Measurements from ENCODE around the gene ADD3.
"Not testable (repeated sequence)": the region's sequence is repeated elsewhere in the genome, so short reads cannot be mapped to it uniquely, and the experiment has no call there.

Gene ADD3

DNA sequence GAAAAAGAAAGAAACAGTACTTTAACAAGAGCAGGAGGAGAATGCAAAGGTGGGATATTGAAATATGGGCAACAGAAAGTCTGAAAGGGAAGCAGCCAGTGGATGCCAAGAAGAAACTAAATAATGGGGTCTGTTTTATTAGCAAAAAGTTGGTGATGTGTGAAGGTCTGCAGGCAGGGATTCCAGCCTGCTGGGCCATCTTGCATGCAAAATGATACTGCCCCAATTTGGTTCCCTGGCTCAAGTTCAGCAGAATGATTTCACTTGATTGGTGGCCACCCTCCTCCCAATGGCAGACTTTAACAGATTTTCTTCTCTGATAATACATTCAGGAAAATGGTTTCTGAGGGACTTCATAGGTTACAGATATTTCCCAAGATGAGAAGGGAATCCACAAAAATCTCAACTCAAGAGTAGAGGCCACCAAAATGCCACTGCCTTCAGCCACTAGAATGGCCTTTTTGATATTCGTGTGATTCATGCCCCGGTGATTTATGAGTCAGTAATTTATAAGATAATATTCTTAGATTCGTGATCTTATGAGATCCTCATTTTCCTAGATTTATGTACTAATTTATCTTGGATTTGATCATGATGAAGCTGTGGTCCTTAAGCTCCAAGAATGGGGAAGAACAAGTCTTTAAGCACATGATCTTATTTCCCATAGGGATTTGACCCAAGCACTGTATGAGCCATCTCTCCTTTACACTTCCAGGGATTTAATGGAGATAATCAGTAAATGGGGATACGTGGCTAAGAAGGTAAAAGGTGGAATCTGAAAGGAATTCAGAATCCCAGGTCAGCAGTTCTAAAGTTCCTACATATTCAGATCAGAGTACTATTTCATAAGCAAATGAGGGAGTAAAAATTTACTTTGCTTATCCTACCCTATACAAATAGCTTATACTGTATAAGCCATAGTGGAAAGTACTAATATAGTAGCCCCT, 32.3 kb upstream of the ADD3 start:
- DNase-seq (ENCODE audit: low spot score): no peak

DNA sequence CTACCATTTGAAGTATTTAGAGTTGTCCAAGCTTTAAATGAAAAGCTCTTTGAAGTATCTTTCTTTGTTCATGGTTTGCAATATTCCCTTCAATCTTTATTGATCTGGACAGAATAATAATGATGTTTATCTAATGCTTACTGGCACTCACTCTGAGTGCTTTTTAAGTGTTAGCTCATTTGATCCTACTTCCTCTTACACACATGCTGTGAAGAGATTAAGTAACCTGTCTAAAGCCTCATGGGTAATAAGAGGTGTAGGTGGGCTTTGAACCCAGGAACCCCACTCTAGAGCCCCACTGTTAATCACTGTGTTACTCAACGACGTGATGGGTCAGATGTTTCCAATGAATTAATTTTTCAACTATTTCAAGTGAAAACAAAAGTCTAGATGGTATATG, 31.1 kb upstream of the ADD3 start:
- no peak for DNase-seq (ENCODE audit: low spot score)

DNA sequence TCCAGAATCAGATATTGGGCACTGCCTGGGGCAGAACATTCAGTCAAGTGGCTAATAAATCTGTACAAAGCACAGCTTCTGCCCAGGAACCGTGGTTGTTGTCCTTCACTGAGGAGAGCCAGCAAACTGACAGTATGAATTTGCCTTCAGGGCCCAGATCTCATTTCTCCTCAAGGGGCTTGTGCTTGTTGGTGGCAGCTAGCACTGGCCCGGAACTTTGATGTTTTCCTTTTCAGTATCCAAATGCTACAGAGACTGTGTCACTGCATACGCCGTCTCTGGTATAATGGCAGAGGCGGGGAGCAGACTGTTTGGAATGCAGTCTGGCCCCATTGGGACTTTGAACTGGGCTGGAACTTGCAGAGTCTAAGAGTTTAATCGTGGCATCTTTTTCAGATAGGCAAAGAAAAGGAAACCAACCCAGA, 30.4 kb upstream of the ADD3 start:
- no peak for DNase-seq (ENCODE audit: low spot score)

DNA sequence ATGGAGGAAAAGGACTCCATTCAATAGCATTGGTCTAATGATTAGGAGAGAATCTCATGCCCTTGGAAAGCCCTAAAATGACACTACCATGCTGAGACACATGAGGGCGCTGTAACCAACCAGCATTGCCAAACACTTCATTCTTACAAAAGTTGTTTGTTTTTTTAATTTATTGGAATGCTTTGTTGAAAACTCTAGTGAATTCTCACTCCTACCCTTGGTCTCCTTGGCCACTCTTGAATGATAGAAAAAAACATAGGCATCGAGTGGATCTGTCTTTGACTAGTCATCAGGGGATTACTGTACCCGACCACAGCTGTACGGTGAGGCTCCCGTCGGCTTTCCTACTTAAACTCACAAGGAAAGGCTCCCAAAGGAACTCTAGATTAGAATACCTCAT, 29.3 kb upstream of the ADD3 start:
- DNase-seq (ENCODE audit: low spot score): peak; percentile 49

DNA sequence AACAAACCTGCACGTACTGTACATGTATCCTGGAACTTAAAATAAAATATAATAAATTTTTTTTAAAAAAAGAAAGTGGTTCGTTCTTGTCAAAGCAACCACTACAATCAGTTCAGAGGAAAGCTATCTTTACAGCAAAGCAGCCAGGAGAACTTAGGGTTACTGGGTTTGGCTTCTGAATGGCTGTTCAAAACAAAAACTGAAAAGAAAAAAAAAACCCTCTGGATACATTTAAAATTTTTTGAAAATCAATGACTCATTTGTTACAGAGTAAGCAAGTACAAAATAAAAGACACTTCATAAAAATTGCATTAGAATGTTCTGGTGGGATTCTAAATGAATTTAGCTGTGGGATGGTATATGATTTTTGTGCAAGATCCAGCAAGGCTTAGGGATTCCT, 28.6 kb upstream of the ADD3 start:
- DNase-seq (ENCODE audit: low spot score): no peak

DNA sequence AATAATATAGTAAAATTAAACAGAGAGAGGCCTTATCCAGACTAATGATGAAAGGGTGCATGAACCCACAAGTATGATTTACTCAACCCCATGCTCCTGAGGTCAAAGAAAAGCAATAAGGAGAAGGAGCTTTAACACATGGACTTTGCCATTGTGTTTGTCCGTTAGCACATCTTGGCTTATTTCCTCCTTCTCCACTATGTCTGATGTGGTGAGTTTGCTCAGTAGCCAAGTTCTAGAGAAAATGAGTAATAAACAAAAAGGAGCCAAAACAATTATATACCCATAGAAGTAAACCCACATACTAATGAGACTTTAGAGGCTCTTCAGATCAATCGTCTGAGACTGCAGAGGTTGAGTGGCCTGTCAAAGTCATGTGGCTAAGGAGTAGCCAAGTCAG, 26.1 kb upstream of the ADD3 start:
- DNase-seq (ENCODE audit: low spot score): no peak

DNA sequence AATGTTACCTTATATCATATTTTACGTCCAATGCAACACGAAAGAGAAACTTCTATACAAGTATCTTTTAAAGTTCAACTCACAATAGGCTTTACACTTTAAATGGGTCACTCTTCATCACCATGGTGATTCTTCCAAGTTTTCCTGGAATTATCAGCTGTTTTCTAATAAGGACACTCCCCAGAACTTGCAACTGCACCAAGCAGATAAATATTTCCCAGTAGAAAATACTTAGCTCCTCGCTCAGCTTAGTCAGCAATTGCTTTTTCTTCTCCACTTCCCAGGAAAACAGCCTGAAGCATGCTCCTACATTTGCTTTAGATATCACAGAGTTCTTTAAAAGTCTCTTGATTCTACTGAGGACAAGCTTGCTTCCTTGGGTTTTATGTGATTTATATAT, 25.7 kb upstream of the ADD3 start:
- DNase-seq (ENCODE audit: low spot score): no peak

DNA sequence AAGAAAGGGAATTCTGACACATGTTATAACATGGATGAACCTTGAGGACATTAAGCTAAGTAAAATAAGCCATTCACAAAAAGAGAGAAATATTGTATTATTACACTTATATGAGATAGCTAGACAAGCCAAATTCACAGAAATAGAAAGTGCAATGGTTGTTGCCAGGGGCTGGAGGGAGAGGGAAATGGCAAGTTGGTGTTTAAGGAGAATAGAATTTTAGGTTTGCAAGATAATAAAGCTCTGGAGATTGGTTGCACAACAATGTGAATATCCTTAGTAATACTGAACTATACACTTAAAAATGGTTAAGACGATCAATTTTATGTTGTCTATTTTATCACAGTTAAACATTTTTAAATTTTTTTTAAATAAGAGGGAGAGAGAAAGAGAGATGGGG, 25.0 kb upstream of the ADD3 start:
- DNase-seq (ENCODE audit: low spot score): no peak

DNA sequence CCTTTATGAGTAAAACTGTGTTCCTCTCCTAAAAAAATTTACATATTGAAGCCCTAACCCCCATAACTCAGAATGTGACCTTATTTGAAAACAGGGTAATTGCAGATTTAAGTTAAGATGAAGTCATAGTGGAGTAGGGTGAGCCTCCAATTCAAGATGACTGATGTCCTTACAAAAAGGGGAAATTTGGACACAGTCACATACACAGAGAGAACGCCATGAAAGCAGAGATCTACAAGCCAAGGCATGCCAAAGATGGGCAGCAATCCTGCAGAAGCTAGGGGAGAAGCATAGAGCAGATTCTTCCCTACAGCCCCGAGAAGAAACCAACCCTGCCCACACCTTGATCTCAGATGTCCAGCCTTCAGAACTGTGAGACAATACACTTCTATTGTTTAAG, 23.8 kb upstream of the ADD3 start:
- no peak for DNase-seq (ENCODE audit: low spot score)

DNA sequence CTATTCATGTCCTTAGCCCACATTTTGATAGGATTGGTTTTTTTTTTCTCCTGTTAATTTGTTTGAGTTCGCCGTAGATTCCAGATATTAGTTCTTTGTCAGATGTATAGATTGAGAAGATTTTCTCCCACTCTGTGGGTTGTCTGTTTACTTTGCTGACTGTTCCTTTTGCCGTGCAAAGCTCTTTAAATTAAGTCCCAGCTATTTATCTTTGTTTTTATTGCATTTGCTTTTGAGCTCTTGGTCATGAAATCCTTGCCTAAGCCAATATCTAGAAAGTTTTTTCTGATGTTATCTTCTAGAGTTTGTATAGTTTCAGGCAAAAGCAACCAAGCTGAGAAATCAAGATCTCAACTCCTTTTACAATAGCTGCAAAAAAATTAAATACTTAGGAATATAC, 22.0 kb upstream of the ADD3 start:
- not testable (repeated sequence) for DNase-seq (ENCODE audit: low spot score)

DNA sequence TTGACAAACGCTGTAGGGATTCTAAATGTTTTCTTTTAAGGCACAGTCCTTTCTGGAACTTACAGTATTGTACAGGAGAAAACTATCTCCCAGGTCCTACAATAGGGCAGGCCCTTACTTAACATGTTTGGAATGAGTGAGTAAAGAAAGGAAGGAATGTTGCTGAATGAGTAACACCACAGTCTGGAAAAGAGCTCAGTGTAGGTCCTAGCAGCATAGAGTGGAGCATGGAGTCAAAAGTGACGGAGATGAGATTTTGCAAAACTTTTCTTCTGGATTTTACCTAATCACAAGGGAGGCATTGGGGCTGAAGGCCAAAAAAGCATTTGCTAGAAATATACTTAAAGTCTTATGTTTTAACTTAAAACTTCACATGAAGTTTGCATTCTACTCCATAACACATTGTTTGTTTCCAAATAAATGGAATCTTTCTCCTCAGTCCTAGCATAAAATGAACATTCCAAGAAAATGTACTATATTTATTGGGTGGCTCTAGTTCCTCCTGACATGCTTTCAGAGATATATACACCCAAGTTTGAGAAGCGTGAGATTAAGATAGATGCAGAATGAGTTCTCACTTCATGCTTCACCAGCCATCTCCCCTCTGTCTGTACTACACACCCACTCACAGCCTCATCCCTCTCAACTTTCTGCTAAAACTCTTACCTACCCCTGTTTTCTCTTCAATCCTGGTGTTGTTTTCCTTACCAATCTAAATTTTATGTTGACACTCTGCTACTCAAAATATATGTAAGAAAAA, 20.2 kb upstream of the ADD3 start:
- DNase-seq (ENCODE audit: low spot score): no peak

DNA sequence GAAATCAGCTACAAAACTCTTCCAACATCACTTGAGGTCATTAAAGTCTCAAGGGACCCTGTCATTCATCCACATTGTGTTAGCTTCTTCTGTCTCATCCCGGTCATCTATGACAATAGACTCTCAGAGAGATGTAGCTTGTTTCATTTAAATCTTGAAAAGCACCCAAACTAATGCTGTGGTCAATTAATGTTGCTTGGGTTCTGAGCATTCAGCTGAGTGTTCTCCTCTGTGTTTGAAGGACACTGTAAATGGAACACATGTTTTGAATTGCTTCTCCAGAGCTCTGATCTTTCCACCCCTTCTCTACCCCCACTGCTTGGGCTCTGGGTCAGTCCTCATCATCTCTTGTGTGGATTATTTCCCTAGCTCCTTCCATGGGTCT, 19.6 kb upstream of the ADD3 start:
- DNase-seq (ENCODE audit: low spot score): no peak

DNA sequence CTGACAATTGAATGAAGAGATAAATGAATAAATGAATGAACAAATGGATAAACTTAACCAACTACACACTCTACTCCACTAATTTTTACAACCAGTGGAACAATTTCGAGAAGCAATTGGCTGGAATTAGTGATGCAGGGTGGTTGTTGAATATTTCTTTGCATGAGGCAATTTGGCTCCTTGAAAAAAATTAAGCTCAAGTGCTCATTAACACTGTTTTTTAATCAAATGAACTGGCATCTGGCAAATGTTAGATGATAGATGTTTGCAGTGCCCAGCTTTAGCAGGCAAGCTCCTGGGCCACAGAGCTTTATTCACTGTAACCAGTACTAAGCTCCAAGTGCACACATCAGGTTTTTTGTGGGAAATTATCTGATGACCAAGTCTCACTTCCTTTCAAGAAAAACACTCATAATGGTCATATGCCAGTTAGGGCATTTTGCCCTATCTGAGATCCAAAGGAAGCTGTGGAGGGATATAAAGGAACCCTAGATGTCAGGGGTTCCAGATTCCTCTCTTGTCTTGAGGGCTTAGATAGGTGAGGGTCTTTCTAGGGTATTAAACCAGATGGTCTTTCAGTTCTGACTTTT, 16.4 kb upstream of the ADD3 start:
- no peak for DNase-seq (ENCODE audit: low spot score)

DNA sequence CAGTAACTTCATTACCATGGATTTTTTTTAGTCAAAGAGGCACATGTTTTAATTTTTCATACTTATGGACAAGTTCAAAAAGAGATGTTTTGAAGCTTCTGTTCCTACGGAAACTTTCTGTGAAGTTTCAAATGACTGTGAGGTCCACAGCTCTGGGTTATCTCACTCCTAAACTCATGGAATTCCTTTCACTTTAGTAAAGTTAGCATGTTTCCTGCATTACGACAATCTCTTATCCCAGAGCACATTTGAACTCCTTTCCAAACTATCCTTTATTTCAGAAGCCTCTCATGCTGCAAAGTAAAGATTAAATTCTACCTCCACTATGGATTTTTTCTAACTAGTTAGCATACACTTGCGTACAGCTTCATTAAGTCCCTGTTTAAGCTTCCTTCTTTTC, 15.3 kb upstream of the ADD3 start:
- DNase-seq (ENCODE audit: low spot score): no peak

DNA sequence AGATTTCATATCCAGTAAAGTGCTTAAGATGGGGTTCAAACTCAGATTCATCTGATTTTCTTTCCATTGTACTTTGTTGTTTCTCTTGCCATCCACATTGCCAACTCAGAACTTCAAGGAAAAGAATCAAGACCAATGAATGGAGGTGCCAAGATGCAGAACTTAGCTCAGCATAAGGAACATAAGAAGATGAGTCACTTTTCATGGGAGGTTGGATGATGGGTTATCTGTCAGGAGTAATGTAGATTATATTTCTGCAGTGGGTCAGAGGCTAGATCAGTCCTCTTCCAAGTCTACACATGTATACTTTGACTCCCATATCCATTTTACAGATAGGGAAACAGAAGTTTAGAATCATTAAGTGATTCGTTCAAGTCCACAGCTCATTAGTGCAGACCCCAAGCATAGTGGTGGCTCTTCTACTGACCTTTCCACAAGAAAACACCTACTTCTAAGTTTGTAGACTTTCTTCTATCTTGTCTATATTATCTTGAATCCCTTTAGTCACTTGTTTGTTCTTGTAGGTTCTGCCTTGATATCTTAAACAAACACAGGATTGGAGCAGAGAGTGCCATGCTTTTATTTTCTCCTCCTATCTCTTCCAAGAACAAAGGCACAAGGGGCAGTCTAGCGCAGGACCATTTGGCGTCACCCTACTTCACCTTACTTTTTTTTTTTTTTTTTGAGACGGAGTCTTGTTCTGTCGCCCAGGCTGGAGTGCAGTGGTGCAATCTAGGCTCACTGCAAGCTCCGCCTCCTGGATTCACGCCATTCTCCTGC, 14.0 kb upstream of the ADD3 start:
- no peak for DNase-seq (ENCODE audit: low spot score)

DNA sequence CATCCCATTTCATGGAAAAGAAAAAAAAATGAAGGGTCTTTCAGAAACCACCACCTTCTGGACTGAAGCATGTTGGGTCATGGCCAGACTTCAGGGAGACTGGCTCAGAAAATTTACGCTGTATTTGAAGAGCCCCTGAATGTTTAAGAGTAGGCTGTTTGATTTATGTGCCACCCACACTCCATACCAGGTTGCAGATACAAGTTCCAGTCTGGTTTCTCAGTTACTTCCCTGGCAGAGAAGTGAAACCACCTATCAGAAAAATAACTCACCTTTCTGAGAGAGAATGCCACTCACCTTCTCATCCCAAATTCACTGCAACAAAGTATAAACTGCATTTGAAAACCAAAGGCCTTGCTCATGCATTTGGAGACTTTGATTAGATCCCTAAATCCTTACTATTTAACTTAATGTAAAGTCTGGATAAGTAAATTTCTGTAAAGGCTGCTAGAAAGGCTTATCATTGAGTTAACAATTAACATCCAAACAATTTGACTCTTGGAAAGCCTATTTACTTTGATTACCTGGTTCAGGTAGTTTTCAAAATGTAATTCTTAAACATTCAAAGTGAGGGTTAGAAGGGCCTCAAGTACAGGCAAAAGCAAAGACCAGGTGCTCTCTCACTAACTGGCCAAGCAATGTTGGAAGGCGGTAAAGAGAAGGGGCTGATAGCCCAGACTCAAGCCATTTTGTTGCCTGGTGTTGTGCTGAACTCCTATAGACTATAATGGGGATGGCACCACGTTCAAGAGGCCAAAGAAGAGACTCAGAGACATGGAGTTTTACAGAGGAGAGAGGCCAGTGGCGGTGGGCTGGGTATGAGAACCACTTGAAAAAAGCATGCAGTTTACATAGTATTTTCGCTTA, 12.8 kb upstream of the ADD3 start:
- DNase-seq (ENCODE audit: low spot score): no peak

DNA sequence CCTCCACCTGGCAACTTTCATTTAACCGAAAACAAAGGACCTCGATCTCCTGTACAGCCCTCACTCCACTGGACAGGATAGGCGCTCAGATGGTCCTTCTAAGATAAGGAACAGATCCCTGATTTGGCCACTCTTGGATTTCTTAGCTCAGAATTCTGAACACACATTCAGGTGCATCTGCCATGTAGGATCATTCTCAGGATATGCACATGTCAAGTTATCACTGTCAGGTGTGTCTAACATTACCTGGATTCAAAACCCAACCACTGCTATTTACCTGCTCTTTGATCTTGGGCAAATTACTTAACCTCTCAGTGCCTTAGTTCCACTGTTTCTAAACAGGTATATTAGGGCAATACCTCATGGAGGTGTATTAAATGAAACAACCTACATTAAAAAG, 12.2 kb upstream of the ADD3 start:
- DNase-seq (ENCODE audit: low spot score): no peak

DNA sequence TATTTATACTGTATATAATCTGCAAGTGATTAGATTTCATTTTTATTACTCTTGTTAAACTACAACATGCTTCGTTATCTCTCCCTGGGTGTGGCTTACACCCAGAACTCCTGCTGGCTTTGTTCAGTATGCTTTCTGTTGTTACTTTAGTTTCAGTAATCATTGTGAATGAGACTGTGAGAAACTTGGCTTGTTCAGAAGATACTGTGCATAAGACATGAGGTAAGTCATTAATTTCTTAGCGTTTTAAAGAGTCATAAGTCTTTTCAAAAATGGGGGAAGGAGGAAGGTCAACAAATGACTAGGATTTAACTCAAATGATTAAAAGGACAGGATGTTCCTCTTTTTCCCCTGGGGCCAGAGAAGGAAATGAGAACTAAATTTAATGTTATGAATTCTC, 11.6 kb upstream of the ADD3 start:
- no peak for DNase-seq (ENCODE audit: low spot score)

DNA sequence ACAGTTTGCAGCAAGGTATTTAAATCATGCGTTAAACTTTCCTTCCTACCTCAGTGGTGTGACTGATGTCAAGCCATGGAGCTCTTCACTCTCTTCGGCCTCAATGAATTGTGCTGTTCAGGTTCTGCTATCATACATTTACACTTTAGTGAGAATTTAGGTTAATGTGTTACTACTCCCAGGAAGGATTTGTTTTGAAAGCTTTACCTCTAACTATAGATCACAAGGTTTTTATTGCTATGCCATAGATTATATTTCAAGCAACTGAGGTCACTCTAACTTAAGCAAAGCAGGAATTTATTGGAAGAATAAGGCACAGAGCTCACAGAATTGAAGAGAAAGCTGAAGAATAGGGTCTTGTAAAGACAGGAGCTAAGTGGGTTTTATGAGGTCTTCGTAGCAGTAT, 11.0 kb upstream of the ADD3 start:
- no peak for DNase-seq (ENCODE audit: low spot score)

DNA sequence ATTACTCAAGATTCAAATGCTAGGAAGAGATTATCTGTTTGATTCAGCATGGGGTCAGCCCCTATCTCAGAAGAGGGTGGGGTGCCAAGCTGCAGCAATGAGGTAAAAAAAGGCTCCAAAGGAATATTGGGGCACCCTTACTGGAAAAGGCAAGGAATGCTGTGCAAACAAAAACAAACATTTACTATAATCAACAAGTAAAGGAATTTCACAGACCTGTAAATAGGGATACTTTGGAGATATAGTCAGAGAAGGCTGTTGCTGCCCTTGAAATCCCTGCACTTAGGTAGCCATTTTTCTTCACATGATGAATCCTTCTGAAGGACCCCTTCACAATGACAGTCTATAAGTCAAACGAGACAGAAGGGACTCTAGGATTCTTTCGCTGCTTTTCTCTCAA, 10.6 kb upstream of the ADD3 start:
- DNase-seq (ENCODE audit: low spot score): no peak

DNA sequence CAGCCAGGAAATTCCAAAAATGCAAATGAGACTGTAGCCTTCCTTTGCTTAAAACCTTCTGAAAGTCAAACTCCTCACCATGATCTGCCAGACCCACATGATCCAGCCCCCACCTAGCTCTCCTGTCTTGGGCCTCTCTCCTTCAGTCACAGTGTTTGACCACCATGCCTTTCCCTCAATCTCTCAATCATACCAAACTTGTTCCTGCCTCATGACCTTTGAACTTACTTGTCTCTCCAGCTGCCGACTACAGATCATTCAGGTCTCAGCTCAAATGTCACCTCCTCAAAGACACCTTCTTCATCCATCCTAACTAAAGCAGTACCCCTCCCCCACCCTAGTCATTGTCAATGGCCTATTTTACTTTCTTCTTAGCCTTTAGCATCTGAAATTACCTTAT, 9.3 kb upstream of the ADD3 start:
- DNase-seq (ENCODE audit: low spot score): no peak
